ENCODE data around the gene NSF.

The NSF gene

GRCh38 chr17:46777943-46778915 is 187.8 kb downstream of the NSF start:
- peaks cover 20% of the 10 kb centered on the region for H3K27me3 ChIP-seq (ENCODE audit: control insufficient read depth, low read length)
- H3K79me2 ChIP-seq (ENCODE audit: control insufficient read depth, low read length) = no peaks in the 10 kb centered on the region
- H3K9me2 ChIP-seq (replicated peaks; ENCODE audit: control insufficient read depth, low read length) = no peaks in the 10 kb centered on the region
- H3F3A ChIP-seq (ENCODE audit: control insufficient read depth, insufficient read depth) = no peaks in the 10 kb centered on the region
- TF ChIP-seq, protein P1, sequence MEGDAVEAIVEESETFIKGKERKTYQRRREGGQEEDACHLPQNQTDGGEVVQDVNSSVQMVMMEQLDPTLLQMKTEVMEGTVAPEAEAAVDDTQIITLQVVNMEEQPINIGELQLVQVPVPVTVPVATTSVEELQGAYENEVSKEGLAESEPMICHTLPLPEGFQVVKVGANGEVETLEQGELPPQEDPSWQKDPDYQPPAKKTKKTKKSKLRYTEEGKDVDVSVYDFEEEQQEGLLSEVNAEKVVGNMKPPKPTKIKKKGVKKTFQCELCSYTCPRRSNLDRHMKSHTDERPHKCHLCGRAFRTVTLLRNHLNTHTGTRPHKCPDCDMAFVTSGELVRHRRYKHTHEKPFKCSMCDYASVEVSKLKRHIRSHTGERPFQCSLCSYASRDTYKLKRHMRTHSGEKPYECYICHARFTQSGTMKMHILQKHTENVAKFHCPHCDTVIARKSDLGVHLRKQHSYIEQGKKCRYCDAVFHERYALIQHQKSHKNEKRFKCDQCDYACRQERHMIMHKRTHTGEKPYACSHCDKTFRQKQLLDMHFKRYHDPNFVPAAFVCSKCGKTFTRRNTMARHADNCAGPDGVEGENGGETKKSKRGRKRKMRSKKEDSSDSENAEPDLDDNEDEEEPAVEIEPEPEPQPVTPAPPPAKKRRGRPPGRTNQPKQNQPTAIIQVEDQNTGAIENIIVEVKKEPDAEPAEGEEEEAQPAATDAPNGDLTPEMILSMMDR (IDR thresholded peaks at IDR 0.05; ENCODE audit: low read depth, low read length, poor library complexity, severe bottlenecking) = no peak
- TF ChIP-seq EZH2phosphoT487 (IDR thresholded peaks at IDR 0.05; ENCODE audit: borderline replicate concordance, low read length) = no peak
- H3K36me3 ChIP-seq (ENCODE audit: control insufficient read depth, low read length) = no peaks in the 10 kb centered on the region
- no peaks in the 10 kb centered on the region for H4K20me1 ChIP-seq (ENCODE audit: control insufficient read depth, insufficient read depth, low read depth, low read length)
- H3K27ac ChIP-seq (ENCODE audit: low read depth, low read length) = no peak overlapping the region
- peaks cover under 1% of the 10 kb centered on the region; the same call in 1 of the 2 replicates for H3K4me1 ChIP-seq (ENCODE audit: control insufficient read depth, low read length)
- H3K4me3 ChIP-seq (ENCODE audit: low read length) = no peak overlapping the region
- H3K4me2 ChIP-seq (ENCODE audit: low read length) = no peak overlapping the region
- no peaks in the 10 kb centered on the region for H3K9me3 ChIP-seq (ENCODE audit: control insufficient read depth, insufficient read depth, low read length)

- Histone ChIP-seq H3K27me3 (ENCODE audit: control insufficient read depth, low read length) (peaks cover 13% of the 10 kb centered on the region), H3F3A (ENCODE audit: control insufficient read depth, insufficient read depth) (no peaks in the 10 kb centered on the region), H3K36me3 (ENCODE audit: control insufficient read depth, low read length) (no peaks in the 10 kb centered on the region), H3K4me3 (ENCODE audit: low read length) (no peak overlapping the region), H4K20me1 (ENCODE audit: control insufficient read depth, insufficient read depth, low read depth, low read length) (no peaks in the 10 kb centered on the region), H3K9me2 (replicated peaks; ENCODE audit: control insufficient read depth, low read length) (no peaks in the 10 kb centered on the region), H3K9me3 (ENCODE audit: control insufficient read depth, insufficient read depth, low read length) (no peaks in the 10 kb centered on the region), H3K27ac (ENCODE audit: low read depth, low read length) (no peak overlapping the region), H3K79me2 (ENCODE audit: control insufficient read depth, low read length) (no peaks in the 10 kb centered on the region), H3K4me2 (ENCODE audit: low read length) (no peak overlapping the region), H3K4me1 (ENCODE audit: control insufficient read depth, low read length) (no peaks in the 10 kb centered on the region)
- TF ChIP-seq, protein P1 (IDR thresholded peaks at IDR 0.05; ENCODE audit: low read depth, low read length, poor library complexity, severe bottlenecking) = no peak
- no peak for TF ChIP-seq EZH2phosphoT487 (IDR thresholded peaks at IDR 0.05; ENCODE audit: borderline replicate concordance, low read length)
These were observed 189.5 kb downstream of the NSF start for GRCh38 chr17:46780003-46780373.

DNA sequence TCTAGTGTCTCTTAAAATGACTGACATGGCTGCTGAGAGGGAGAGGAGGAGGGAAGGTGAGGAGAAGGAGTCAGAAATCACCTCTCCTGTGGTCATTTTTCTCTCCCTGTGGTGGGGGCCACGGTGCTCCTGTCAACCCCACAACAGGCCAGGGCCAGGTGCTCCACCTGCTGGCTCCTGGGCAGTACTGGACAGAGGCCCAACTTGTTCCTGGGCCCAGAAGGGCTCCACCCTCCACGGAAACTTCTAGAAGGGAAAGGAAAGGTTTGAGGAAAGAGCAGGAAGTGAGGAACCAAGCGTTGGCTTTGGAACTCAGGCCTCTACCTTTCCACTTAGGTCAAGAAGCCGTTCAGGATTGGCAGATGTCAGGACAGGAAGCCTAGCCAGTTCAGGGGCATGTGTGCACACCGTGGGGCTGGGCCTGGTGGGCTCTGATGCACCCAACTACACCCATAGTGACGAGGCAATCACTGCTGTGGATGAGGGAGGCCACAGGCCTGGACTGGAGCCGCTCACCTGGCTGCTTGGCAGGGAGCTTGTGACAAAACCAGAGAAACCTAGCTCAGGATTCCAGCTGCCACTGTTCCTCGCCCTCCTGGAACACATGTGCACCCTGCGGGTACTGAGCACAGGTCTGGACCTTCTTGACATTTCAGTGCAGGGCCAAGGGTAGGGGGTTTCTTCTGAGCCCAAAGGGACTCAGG is 191.9 kb downstream of the NSF start:
- H3K9me2 ChIP-seq (replicated peaks; ENCODE audit: control insufficient read depth, low read length) = no peaks in the 10 kb centered on the region
- H3K9me3 ChIP-seq (ENCODE audit: control insufficient read depth, insufficient read depth, low read length) = no peaks in the 10 kb centered on the region
- no peak overlapping the region for H3K4me2 ChIP-seq (ENCODE audit: low read length)
- H3K36me3 ChIP-seq (ENCODE audit: control insufficient read depth, low read length) = no peaks in the 10 kb centered on the region
- no peak for TF ChIP-seq EZH2phosphoT487 (IDR thresholded peaks at IDR 0.05; ENCODE audit: borderline replicate concordance, low read length)
- TF ChIP-seq, protein P1 (IDR thresholded peaks at IDR 0.05; ENCODE audit: low read depth, low read length, poor library complexity, severe bottlenecking) = peak; percentile 57
- peaks cover 7% of the 10 kb centered on the region for H3K27me3 ChIP-seq (ENCODE audit: control insufficient read depth, low read length)
- H3F3A ChIP-seq (ENCODE audit: control insufficient read depth, insufficient read depth) = no peaks in the 10 kb centered on the region
- H3K4me3 ChIP-seq (ENCODE audit: low read length) = no peak overlapping the region
- H4K20me1 ChIP-seq (ENCODE audit: control insufficient read depth, insufficient read depth, low read depth, low read length) = no peaks in the 10 kb centered on the region
- no peaks in the 10 kb centered on the region for H3K4me1 ChIP-seq (ENCODE audit: control insufficient read depth, low read length)
- no peak overlapping the region for H3K27ac ChIP-seq (ENCODE audit: low read depth, low read length)
- H3K79me2 ChIP-seq (ENCODE audit: control insufficient read depth, low read length) = no peaks in the 10 kb centered on the region
